Measurements from ENCODE around the gene ANKRD40CL.
"Not testable (repeated sequence)": the region's sequence is repeated elsewhere in the genome, so short reads cannot be mapped to it uniquely, and the experiment has no call there.

ANKRD40CL gene

DNA sequence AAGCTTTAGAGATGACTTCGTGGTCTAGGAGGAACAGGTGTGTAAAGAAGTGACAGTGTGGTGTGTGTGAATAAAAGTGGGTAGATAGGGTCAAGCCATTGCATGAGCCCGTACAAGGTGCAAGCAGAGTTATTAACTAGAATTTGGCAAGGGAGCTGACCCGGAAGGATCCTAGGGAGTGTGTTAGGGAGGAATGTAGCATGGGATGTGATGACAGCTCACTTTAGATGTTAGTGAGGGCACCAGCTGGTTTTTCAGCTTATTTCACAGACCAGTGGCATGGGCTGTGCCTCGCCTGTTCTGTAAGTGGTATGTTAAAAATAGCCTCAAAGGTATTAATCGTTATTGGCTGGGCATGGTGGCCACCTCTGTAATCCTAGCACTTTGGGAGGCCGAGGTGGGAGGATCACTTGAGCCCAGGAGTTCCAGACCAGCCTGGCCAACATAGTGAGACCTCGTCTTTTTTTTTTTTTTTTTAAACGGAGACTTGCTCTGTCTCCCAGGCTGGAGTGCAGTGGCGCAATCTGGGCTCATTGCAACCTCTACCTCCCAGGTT is 8.3 kb downstream of the ANKRD40CL start:
- DNase-seq (ENCODE audit: low spot score) = no peak

- DNase-seq (ENCODE audit: low spot score) = no peak
These were observed 8.8 kb downstream of the ANKRD40CL start for GRCh38 chr17:50758524-50758923.

DNA sequence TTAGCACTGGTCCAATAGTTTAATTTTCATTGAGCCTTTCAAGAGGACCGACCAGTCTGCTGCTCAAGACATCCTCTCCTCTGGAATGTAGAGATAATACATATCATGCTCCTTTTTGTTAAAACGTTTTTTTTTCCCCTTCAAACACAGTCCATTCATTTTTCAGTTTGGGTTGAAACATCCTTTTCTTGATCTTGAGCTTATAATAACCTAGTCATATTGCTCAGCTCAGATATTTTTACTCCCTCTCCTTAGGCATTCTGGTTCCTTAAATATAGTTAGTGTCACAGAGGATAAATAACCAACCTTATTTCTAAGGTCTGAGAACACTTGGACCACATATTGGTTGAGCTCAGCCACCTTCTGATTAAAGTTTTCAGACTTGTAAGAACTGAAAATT is 12.8 kb downstream of the ANKRD40CL start:
- no peak for DNase-seq (ENCODE audit: low spot score)

- DNase-seq (ENCODE audit: low spot score) = no peak
These were observed 18.1 kb downstream of the ANKRD40CL start for GRCh38 chr17:50749245-50749644.

DNA sequence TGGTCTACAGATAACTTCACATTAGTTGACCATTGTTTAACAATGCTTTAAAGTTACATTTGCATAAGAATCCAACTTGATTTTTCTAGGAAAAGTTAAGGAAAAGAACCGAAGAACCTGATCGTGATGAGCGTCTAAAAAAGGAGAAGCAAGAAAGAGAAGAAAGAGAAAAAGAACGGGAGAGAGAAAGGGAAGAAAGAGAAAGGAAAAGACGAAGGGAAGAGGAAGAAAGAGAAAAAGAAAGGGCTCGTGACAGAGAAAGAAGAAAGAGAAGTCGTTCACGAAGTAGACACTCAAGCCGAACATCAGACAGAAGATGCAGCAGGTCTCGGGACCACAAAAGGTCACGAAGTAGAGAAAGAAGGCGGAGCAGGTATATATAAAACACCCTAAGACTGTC is 21.7 kb downstream of the ANKRD40CL start:
- DNase-seq (ENCODE audit: low spot score) = no peak

DNA sequence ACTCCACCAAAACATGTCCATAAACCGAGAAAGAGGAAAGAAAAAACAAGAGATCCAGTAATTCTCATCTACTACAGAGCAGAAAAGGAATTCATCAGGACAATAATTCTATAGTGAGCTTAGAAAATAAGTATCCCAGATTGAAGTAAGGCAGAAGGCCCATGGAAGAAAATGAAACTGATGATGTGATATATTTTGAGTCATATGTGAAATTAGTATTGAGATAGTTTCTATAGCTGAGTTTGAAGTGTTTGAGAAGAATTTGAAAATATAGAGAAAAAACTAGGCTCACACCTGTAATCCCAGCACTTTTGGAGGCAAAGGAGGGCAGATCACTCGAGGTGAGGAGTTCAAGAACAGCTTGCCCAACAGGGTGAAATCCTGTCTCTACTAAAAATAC is 28.2 kb downstream of the ANKRD40CL start:
- no peak for DNase-seq (ENCODE audit: low spot score)

DNA sequence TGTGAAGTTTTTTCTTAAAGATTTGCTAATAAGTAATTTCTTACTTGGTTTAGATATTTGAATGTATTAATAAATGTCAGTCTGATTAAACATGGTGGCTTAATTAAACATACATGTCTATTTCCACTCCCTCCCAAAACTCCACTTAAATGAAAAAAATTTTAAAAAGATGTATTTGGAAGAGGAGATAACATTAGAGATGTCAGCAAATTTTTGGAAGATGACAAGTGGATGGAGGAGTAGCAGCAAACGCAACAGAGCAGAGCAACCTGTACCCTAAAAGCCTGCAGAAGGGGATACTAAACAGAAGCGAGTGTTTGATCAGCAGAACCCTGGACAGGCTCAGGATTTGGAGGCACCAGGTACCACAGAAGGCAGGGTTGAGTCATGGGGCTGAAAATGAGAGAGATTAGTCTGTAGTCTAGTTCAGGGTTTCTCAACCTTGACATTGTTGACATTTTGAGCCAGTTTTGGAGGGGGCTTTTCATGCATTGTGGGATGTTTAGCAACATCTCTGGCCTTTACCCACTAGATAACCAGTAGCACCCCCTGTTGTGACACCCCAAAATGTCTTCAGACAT is 30.1 kb downstream of the ANKRD40CL start:
- no peak for DNase-seq (ENCODE audit: low spot score)

DNA sequence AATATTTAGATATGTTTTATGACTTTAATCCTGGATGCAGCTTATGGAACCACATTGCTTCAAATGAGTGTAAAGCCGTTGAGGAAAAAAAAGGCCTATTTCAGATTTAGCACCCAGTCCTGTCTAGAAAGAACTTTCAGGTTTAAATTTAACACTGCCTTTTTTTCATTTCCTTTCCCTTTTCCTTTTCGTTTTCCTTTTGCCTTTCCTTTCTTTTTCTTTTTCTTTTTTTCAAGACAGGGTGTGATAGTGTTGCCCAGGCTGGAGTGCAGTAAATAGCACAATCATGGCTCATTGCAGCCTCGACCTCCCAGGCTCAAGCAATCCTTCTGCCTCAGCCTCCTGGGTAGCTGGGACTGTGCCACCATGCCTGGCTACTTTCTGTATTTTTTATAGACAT is 32.0 kb downstream of the ANKRD40CL start:
- no peak for DNase-seq (ENCODE audit: low spot score)

GRCh38 chr17:50731575-50732460 is 35.5 kb downstream of the ANKRD40CL start:
- no peak for DNase-seq (ENCODE audit: low spot score)

DNA sequence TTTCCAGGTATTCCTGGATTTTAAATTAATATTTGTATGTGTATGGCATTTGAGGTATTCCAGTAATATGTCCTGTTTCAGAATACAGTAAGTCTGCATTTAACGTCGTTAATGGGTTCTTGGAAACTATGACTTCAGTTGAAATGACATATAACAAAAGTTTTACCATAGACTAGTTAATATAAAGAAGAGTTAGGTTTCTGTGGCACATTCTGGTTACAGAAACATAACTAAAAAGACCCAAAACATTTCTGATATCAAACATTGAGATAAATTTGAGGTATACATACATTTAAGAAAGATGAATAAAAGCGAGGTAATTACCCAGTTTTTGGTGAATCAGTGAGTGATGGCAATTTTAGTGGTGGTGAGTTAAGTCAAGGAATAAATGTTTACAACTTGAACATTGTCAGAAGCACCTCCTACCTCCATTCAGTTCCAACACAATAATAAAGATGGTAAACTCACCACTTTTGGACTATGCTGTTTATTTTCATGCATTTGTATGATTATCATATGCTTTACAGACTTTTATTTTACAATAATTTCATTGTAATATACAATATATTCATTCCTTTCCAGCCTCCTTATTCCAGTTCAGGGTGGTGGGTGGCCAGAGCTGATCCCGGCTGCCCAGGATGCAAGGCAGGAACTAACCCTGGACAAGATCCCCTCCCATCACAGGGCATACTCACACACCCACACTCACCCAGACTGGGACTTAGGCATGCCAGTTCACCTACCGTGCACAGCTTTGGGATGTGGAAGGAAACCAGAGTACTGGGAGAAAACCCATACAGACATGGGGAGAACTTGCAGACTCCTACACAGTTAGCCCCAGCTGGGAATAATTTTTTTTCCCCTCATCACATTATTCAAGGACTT is 38.2 kb downstream of the ANKRD40CL start:
- no peak for DNase-seq (ENCODE audit: low spot score)

DNA sequence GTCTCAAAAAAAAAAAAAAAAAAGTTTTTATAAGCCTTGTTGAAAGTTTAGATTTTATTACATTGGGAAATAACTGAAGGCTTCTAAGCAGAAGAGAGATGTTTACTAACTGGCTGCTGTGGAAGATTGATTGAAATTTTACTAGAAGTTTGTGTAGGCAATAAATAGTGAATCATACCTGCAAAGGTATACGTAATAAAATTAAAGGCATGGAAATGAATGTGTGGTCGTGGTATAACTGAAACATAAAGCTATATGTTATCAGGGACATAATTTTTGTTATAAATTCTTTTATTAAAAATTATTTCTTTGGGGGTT is 39.2 kb downstream of the ANKRD40CL start:
- DNase-seq (ENCODE audit: low spot score) = no peak

- DNase-seq (ENCODE audit: low spot score) = no peak
These were observed 41.3 kb downstream of the ANKRD40CL start for GRCh38 chr17:50725769-50726655.

DNA sequence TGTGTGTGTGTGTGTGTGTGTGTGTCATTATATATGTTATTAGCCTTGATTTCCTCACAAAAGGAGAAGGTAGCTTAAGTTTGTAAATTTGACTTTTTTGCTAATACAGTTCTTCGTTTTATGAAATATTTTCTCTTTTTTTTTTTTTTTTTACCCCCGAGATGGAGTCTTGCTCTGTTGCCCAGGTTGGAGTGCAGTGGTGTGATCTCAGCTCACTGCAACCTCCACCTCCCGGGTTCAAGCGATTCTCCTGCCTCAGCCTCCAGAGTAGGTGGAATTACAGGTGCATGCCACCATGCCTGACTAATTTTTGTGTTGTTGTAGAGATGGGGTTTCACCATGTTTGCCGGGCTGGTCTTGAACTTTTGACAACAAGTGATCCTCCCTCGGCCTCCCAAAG is 42.7 kb downstream of the ANKRD40CL start:
- DNase-seq (ENCODE audit: low spot score) = not testable (repeated sequence)

GRCh38 chr17:50722746-50723145 is 44.6 kb downstream of the ANKRD40CL start:
- no peak for DNase-seq (ENCODE audit: low spot score)

DNA sequence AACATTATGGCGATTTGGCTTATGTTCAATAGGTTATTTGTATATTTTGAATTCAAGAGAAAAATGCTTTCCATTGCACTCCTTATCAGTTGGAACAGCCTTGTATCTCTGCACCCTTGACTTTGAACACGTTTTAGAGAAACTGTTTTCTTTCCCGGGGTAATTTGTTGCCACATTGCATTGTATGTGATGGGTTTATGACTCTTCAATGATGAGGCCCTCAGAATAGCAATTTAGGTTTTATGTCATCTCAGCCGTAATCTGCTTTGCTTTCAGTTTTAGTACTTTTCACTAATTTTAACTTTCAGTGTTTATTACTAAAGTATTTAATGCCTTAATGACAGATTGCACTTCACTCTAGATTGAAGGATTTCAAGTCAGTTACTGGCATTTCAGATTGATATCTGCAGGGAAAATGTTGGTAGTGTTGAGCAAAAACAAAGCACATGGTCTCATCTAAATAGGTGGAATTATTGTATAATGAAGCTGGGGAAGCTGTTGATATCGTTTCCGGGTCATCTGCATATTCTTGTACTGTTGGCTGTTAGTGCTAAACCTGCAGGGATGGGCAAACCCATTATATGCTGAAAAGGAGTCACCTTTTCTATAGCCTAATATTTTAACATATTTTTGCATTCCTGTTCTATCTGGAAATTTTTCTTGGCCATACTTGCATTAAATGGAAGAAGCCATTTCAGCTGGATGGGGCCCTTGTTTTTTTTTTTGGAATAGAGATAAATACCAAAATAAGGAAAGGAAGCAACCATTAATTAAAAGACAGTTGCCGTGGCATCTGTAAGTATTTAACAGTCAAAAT is 45.9 kb downstream of the ANKRD40CL start:
- peak; percentile 17 for DNase-seq (ENCODE audit: low spot score)

GRCh38 chr17:50719924-50720794 is 47.2 kb downstream of the ANKRD40CL start:
- no peak for DNase-seq (ENCODE audit: low spot score)

DNA sequence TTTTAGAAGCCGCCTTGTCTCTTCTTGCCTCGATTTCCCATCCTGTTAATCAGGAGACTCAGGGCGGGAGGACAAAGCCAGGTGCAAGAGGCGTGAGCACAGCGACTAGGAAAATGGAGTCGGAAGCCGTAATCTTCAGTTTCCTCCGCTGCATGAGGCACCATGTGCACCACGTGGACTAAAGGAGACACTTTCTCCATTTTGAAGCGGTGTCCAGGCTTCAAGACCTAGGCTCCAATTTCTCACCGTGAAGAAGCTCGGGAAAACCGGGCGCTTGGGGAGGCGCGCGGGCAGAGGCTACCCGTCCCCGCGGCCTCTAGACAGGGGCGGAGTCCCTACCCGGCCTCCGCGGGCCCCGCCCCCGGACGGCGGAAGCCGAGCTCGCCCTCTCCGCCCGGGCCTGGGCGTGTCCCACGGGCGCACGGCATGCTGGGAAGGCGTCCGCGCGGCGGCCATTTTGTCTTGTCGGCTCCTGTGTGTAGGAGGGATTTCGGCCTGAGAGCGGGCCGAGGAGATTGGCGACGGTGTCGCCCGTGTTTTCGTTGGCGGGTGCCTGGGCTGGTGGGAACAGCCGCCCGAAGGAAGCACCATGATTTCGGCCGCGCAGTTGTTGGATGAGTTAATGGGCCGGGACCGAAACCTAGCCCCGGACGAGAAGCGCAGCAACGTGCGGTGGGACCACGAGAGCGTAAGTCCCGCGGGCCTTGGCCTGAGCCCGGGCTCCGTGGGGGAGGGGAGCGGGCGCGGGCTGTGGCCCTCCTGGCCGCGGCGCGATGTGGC is 48.0 kb downstream of the ANKRD40CL start, which contains the start of gene LUC7L3:
Gene LUC7L3 (plus strand): TSS at position 460 of the 780 bp plus-strand sequence. CDS start 130 bp downstream, at position 590.
- peak; percentile 96 for DNase-seq (ENCODE audit: low spot score)

DNA sequence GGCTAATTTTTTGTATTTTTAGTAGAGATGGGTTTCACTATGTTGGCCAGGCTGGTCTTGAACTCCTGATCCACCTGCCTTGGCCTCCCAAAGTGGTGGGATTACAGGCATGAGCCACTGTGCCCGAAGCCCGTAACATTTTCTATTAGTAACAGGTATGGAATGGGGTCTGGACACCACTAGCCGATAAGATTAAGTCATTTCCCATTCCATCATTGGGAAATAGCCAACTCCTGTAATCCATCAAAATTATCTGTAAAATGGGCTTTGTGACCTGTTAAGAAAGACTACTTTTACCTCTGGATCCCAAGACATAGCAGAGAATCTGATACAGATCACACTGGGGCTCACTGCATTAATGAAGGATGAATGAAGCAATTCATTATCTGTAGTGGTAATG is 51.8 kb downstream of the ANKRD40CL start:
- DNase-seq (ENCODE audit: low spot score) = no peak

DNA sequence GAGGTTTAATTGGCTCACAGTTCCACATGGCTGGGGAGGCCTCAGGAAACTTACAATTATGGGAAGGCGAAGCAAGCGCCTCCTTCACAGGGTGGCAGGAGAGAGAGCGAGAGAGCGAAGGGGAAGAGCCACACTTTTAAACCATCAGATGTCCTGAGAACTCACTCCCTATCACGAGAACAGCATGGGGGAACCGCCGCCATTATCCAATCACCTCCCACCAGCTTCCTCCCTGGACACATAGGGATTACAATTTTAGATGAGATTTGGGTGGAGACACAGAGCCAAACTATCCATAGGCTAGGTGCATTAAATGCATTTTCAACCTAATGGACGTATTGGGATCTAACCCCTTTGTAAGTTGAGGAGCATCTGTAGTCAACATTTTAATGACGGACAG is 54.7 kb downstream of the ANKRD40CL start:
- no peak for DNase-seq (ENCODE audit: low spot score)

Measured in AG08395 (cell line).